ENCODE measurements around the gene PBX1.

The PBX1 gene

DNA sequence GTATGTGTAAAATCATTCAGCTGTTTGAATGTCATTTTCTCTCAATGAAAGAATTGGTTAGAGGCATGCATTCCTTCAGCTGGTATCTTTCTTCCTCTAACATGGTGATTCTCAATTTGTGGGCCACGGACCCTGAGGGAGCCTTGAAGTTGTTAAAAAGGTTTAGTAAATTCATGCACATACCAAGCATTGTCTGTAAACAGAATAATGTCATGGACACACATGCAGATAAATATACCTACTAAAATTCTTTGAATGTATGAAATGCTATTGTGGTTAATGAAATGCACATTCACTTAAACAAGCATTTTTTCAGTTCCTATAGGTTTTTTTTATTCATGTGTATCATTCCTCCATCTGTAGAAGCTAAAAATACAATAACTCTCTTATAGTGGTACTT lies 65.4 kb downstream of the PBX1 start:
- no peak for DNase-seq (ENCODE audit: extremely low read depth, low read depth)
- TF ChIP-seq, protein P1, sequence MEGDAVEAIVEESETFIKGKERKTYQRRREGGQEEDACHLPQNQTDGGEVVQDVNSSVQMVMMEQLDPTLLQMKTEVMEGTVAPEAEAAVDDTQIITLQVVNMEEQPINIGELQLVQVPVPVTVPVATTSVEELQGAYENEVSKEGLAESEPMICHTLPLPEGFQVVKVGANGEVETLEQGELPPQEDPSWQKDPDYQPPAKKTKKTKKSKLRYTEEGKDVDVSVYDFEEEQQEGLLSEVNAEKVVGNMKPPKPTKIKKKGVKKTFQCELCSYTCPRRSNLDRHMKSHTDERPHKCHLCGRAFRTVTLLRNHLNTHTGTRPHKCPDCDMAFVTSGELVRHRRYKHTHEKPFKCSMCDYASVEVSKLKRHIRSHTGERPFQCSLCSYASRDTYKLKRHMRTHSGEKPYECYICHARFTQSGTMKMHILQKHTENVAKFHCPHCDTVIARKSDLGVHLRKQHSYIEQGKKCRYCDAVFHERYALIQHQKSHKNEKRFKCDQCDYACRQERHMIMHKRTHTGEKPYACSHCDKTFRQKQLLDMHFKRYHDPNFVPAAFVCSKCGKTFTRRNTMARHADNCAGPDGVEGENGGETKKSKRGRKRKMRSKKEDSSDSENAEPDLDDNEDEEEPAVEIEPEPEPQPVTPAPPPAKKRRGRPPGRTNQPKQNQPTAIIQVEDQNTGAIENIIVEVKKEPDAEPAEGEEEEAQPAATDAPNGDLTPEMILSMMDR (IDR thresholded peaks at IDR 0.05; ENCODE audit: low read depth, low read length, missing control alignments): no peak
- no peak overlapping the region for H3K4me3 ChIP-seq (replicated peaks; ENCODE audit: low read depth, low read length)

DNA sequence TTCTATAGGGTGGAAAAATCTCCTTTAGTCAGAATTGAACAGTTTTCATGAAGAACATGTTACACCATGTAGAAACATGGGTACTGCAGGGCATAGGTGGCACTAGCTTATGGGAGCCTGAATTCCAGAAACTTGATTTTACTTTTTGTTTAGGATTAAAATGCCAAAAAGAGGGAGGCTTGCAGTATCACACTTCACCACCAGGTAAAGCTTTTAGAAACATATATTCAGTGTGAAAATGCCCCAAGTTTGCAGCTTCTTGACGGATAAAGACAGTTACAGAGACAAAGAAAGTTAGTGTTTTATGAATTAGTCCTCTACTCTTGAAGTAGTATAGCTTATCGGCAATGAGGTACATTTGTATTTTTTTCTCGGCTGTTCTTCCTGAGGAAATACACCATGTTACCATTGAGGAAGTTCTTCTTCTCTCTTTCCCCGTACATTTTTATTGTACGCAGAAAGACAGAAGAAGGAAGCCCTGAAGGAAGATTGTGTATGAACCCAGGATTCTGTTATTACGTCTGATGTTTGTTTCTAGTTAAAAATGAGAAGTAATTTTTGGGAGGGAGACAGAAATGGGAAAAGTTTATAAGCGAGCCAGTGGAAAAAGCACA lies 66.1 kb downstream of the PBX1 start:
- TF ChIP-seq, protein P1 (IDR thresholded peaks at IDR 0.05; ENCODE audit: low read depth, low read length, missing control alignments): peak; percentile 39
- no peak for DNase-seq (ENCODE audit: extremely low read depth, low read depth)
- no peak overlapping the region for H3K4me3 ChIP-seq (replicated peaks; ENCODE audit: low read depth, low read length)

DNA sequence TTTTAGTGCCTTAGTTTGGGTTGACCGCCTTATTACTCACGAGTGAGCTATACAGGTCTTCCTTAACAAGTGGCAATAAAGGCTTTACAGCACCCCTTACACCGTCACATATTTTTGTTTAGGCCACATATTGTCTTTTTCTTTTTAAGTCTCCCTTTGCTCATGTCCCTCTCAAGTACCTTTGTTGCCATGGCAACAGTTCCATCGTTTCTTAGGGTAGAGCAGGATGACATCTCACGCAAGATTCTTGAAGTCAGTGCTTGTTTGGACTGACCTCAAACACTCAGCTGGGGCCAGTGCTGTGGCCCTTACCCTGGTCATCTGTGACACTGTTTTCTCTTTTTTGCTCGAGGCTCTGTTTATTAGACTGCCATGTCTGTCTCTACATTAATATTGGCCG lies 69.8 kb downstream of the PBX1 start:
- TF ChIP-seq, protein P1 (IDR thresholded peaks at IDR 0.05; ENCODE audit: low read depth, low read length, missing control alignments): no peak
- DNase-seq (ENCODE audit: extremely low read depth, low read depth): no peak
- no peak overlapping the region for H3K4me3 ChIP-seq (replicated peaks; ENCODE audit: low read depth, low read length)

GRCh38 chr1:164629971-164630370 lies 71.0 kb downstream of the PBX1 start:
- TF ChIP-seq, protein P1 (IDR thresholded peaks at IDR 0.05; ENCODE audit: low read depth, low read length, missing control alignments): no peak
- no peak overlapping the region for H3K4me3 ChIP-seq (replicated peaks; ENCODE audit: low read depth, low read length)
- no peak for DNase-seq (ENCODE audit: extremely low read depth, low read depth)

- no peak overlapping the region for H3K4me3 ChIP-seq (replicated peaks; ENCODE audit: low read depth, low read length)
- no peak for DNase-seq (ENCODE audit: extremely low read depth, low read depth)
- TF ChIP-seq, protein P1 (IDR thresholded peaks at IDR 0.05; ENCODE audit: low read depth, low read length, missing control alignments): no peak
These were observed 71.8 kb downstream of the PBX1 start for GRCh38 chr1:164630626-164631396.

DNA sequence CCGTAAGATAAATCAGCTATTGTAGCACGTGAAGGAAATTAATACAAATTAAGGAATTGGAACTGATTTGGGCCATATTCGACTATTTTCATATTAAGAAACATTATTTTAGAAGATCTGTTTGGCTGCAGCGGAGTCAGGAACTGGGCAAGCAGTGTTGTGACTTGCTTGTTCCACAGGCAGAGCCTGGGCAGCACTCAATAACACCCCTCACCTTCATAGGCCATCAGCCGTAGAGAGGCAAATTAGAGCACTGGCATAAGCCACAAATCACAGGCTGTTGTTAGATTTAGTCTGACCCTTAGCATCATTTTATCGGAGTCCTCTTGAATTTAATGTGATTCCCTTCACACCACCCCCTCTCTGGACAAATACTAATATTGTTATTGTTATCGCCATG lies 72.8 kb downstream of the PBX1 start:
- no peak overlapping the region for H3K4me3 ChIP-seq (replicated peaks; ENCODE audit: low read depth, low read length)
- TF ChIP-seq, protein P1 (IDR thresholded peaks at IDR 0.05; ENCODE audit: low read depth, low read length, missing control alignments): no peak
- DNase-seq (ENCODE audit: extremely low read depth, low read depth): no peak

Data from HFF-Myc (cell line).